NOMO-1 treated with DMSO at 0.1 percent for 48 hours (cell line): Measurements from ENCODE around the gene BICC1.

ENCODE experiments used
- DNase-seq: peaks from one replicate; lab custom pipeline; 2025; ENCODE audit not compliant: unreplicated experiment; lab: John Stamatoyannopoulos, UW

BICC1 gene

DNA sequence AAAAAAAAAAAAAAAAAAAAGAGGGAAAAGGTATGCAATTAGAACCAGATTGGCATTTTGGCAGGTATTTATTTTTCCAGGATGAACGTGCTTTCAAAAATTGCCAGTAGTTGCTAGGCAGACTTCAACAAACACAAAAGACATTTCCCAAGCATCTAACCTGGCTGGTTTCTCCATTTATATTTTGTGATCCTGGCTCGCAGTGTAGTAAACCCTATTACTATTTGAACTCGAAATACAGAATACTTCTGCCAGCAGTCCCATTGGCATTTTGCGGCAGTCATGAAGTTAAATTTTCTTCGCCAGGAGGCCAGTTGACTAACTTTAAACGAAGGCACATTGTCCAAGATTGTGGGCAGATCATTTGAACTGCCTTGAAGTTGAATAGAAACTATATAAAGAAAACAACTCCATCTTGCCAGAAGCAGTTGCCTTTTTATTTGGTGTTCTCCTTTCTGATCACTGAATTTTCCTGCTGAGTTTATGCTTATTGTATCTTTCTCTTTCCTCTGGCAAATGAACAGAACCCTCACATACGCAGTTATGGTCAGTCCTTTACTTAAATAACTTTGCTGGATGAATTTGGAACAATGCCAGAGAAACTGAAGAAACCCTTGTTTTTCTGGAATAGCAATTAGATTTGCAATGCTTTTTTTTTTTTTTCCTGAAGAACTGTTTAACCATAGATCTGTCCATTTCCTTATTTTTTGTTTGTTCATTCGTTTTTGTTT is 132.9 kb downstream of the BICC1 start:
- DNase-seq: no peak

DNA sequence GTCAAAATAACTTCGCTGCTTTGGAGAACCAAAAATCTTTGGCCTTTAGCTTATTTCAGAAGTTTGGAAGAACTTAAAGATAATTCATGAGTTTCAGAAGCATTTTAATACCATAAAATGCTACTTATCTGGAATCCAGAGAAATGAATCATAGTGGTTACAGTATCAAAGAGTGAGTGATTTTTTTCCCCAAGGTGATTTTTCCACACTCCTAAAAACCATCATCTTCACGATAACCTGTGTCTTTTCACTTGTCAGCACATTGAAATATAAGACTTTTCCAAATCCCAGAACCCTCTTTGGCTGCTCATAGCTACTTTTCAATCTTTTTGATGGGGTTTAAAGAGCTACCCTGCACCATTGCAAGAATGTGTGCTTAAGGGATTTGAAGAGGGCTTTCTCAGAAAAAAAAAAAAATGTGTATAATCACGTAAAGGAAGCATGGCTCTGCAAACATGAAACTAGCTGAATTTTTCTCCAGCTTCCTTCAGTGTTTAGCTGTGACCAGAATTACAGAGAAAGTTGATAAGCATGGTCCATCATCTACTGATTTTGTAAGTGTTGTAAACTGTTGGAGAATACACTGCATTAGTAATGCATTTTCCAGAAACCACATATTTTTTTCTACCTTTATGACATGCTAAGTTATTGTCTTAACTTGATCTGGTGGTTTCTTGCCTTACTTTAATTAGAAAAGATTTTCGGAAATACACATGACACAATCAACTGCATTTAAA is 134.9 kb downstream of the BICC1 start:
- DNase-seq: no peak

DNA sequence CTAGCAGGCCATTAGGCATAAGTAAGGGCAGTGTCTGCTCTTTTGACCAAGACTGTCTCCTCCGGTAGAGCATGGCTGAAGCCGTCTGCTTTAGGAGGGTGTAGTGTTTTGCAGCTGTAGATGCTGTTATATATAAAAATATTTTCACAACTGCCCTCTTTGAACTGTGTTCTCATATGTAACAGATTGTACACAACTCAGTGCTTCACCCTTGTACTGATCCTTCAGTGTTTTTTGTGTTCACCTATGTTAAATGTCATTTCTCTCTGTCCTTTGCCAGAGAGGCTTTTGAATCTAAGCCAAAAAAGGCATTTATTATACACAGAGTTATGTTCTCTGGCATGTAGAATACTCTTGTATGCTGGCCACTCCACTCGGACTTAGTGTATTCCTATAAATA is 135.5 kb downstream of the BICC1 start:
- DNase-seq: no peak

DNA sequence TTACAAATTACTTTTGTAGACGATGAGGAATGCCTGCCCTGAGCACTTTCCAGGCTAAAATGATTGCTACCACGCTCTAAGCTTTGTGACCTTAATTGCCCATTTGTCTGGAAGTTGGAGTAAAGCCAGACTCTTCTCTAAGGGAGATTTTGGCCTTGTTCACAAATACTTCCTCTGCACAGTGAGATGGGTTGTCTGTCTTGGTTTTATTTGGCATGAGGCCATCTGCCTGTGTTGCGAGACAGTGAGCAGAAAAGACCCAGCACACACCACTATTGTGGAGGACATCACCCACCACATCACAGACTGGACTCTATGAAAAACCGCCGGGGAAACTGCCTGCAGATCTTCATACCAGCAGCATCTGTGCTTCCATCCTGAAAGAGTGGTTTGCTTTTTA is 138.4 kb downstream of the BICC1 start:
- DNase-seq: no peak

DNA sequence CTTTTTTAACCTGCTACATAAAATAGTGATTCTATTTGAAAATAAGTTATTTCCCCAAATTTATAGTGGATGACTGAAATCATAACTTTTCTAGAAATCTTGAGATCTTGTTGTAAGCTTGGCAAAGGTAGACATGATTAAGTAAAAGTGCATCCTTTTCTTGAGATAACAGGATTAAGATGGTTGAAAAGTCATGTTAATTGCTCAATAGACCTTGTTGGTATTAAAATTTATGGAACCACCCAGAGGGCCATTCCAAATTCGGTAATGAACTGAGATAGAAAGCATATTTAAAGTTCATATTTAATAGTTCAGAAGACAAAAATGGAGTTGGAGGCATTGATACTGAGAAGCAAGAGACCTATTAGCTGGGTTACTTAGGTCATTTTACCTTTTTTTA is 139.1 kb downstream of the BICC1 start:
- no peak for DNase-seq

GRCh38 chr10:58653139-58653538 is 140.5 kb downstream of the BICC1 start:
- no peak for DNase-seq

GRCh38 chr10:58660575-58661255 is 148.0 kb downstream of the BICC1 start:
- DNase-seq: no peak

DNA sequence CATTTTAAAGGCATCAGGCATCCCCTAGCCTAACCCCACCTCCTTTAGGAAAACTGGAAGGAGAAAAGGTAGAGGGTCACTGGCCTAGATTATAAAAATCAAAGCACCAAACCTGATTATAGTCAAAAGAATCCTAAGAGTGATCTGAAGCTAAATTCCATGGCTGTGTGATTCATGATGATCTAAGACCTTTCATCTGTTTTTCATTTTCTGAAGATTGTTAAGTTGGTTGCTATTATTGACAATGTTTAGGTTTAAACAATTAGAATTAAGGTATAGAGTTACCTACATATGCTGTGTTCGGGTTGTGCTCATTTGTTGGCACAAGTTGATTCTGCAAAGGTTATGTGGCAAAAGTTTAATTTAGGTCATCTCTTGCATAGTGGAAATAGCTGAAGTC is 148.7 kb downstream of the BICC1 start:
- no peak for DNase-seq

DNA sequence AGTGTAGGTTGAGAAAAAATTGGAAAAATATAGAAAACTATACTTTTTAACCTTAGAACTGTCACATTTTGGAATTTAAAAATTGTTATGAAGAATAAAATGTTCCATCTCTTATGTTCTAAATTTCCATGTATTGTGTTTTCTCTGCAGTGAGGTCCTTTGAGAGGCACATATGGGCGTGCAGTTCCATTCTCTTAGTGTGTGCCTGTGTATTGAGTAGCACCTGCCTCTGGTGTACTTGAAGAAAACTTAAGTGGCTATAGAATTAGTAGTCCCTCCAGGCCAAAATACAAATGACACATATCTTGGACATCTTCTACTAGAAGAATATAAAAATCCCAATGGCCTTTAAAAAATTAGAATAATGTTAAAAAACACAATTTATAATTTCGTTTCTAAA is 149.2 kb downstream of the BICC1 start:
- DNase-seq: no peak

DNA sequence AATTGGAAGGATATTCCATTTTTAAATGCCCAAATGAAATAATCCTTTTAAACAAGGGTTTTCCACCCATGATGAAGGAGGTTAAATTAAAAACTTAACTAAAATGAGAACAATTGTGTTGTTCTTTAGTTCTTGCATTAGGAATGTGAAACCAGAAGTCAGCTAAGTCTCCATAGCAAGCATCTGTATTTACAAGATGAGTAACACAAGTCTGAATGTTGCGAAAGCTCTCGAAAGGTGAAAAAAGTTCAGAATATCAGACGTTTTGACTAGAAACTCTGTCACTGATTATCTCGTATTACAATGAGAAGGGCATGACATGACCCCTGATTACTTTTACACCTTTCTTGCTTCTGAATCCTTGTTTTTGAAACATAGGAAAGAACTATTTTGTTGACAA is 149.6 kb downstream of the BICC1 start:
- DNase-seq: peak; percentile 40

- DNase-seq: no peak
Observed at GRCh38 chr10:58665361-58665760, 152.7 kb downstream of the BICC1 start.

DNA sequence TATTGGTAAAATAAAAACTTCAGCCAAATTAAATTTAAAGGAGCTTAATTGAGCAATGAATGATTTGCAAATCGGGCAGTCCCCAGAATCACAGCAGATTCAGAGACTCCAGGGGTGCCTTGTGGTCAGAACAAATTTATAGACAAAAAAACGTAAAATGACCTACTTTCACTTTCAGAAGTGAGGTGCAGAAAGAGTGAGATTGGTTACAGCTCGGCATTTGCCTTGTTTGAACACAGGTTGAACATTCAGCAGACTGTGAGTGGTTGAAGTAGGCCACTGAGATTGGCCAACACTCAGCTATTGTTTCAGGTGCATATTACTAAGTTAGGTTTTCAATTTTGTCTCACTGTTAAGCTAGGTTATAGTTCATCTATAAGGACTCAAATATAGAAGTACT is 153.4 kb downstream of the BICC1 start:
- DNase-seq: no peak

DNA sequence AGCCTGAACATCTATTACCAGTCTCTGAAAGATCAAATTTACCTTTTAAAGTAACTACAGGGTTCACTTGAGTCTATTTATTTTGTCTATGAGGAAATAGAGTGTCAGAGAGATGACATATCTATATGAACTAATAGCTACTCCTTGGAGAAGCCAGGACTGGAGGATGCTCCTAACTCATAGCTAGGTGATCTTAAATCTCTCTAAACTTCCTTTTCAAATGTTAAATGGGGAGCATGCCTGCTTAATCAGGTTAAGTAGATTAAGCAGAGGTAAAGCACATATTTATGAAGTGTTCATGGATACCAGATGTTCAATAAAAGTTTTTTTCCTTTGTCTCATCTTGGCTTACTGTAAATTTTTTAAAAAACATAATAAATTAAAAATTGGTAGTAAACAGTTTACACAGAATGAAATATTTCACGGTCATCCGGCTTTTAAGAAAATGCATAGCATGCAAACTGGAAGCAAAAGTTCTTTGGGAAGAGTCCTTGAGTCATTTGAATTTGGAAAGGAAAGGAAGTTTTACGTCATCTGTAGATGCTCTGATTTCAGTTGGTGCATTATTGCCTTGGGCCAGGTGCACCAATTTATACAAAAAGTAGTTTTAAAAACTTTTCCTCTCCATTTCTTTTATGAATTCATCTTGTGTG is 155.1 kb downstream of the BICC1 start:
- DNase-seq: no peak

DNA sequence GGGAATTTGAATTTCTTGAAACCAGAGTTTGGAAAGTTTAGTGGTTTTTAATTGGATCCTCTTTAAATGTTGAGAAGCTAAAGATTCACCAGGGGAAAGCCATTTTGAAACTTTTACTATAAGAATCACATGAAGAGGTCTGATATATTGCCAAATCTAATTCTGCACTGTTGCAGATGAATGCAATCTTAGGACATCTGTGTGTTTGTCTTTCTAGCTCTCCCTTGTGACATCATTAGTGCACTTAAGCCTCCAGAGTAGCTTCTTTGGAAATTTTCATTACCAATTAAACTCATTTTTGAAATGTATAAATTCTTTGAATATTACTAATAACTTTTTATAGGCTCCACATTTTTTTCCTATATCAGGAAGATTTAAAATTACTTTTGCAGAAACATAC is 160.2 kb downstream of the BICC1 start:
- DNase-seq: no peak

DNA sequence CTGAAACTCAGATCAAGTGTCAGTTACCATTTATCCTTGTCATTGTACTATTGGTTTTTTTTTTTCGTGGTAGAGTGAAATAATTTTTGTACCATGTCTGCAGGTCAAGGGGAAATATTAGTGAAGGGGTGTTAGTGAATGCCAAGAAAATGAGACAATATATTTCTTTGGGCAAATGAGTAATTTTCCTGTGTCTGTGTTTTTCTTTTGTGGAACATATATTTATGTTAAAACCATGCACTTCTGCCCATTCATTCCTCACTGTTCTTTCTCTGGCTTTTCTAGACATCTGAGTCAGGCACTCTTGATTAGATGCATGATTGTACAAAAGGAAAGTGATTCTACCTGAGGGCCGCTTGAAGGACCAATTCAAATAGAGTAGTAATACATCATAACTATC is 161.6 kb downstream of the BICC1 start:
- DNase-seq: no peak

DNA sequence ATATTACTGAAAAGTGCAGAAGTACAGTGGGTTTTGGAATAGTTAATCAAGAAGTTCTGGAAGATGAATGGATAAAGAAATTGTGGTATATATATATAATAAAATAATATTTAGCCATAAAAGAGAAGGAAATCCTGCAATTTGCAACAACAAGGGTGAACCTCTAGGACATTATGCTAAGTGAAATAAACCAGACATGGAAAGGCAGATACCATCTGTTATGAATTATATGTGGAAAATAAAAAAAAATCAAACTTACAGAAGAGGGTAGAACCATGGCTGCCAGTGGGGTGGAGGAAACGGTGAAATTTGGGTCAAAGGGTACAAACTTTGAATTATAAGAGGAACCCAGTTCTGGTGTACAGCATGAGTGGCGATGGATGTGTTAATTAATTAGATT is 162.6 kb downstream of the BICC1 start:
- DNase-seq: no peak

DNA sequence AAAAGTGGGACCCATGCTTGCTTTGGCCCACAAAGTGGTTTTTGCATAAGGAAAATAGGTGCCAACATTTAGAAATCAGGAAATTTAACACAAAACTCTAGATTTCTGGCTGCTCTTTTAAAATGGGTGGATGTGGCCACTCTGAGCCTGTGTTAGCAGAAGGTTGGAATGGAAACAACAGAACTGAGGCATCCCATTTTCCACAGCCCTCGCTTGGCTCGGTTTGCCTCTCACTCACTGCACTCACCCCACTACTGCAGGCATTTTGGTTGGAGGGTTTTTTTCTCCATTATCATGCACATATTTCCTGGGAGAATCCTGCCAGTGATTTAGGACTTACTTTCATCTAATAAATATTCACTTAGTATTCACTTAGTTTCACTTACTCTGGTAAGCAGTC is 178.9 kb downstream of the BICC1 start:
- DNase-seq: no peak

GRCh38 chr10:58693919-58694318 is 181.2 kb downstream of the BICC1 start:
- DNase-seq: no peak

DNA sequence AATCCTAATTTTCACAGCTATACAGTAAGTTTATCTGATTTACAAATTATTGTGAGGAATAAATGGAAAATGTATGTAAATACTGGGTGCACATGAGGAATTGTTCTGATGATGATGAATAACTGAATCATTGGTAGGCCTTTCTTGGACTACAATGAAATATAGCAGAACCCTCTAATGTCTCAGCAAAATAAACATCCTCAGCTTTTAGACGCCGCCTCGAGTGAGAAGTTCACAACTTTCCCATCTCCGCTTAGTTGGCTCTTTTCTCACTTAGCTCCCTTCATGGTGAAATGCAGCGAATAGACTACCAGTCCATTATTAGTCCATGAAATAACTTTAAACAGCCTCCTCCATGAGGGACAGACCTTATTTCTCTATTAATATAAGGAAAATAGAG is 182.3 kb downstream of the BICC1 start:
- no peak for DNase-seq

DNA sequence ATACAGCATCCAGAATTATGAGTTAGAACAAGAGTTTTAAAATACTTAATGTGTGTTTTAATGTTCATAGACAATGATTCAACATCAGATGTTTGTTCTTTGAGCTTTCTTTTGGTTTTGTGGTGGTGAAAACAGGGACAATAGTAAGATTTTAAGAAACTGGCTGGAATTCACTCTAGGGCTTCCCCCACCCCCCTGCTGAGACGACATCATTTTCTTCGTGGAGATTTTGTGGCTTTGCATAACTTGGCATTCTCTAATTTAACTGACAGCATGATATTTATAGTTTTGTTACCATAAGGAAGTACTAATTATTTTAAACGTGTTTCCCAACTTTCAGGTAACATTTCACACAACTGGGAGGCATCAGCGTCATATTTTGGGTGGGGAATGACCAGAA is 184.1 kb downstream of the BICC1 start:
- no peak for DNase-seq

DNA sequence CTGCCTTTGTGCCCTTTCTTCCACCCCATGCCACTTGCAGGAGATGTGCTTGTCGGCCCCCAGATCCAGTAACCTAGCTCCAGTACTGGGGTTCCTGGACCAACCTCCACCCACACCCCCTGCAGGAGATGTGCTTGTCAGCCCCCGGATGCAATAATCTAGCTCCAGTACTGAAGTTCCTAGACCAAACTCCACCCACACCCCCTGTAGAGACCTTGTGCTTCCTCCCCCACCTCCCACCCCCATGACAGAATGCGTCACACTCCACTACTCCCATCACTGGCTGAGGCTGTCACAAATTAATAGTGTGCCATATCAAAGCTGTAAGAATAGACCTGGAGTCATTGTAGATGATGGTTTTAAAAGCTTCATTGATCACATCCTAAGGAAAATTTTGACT is 185.0 kb downstream of the BICC1 start:
- no peak for DNase-seq
